Testis (tissue), 2 donors: ENCODE data around the gene KCNE2.

Experiments used
- CTCF ChIP-seq, 3 experiments: fragments of 450-650 bp in 2 of 3; fragments of 200-600 bp in 1 of 3; sonication (generic) in 1 of 3; IDR thresholded peaks; one replicate each; pipeline ENCODE4 v1.5.1; 2016 to 2019; ENCODE audit warnings: antibody characterized with exemption in 3 of 3, mild to moderate bottlenecking in 2 of 3, moderate library complexity in 1 of 3
- POLR2A ChIP-seq: fragments of 450-650 bp; IDR thresholded peaks from one replicate; pipeline ENCODE4 v1.6.1; 2017; ENCODE audit warnings: antibody characterized with exemption, mild to moderate bottlenecking, moderate library complexity

- no peak for TF ChIP-seq CTCF (IDR thresholded peaks at IDR 0.05)
- TF ChIP-seq POLR2A: no peak
Observed at GRCh38 chr21:34336245-34336644, 27.6 kb upstream of the KCNE2 start.
